ENCODE results near the gene NUDT4.

The NUDT4 gene

GRCh38 chr12:93377252-93378195 is at the start of gene NUDT4:
NUDT4 (plus strand) TSS chr12:93377925; CDS start chr12:93378323, 398 bp downstream.
- peak; percentile 93 for DNase-seq (ENCODE audit: low read depth, low spot score)

GRCh38 chr12:93333054-93333453 is 44.7 kb upstream of the NUDT4 start:
- DNase-seq (ENCODE audit: low read depth, low spot score), result no peak

- no peak for DNase-seq (ENCODE audit: low read depth, low spot score)
Measured at GRCh38 chr12:93333828-93334227, 43.9 kb upstream of the NUDT4 start.

- no peak for DNase-seq (ENCODE audit: low read depth, low spot score)
Measured at GRCh38 chr12:93335603-93336162, 42.0 kb upstream of the NUDT4 start.

- DNase-seq (ENCODE audit: low read depth, low spot score), result no peak
Measured at GRCh38 chr12:93336291-93336741, 41.4 kb upstream of the NUDT4 start.

GRCh38 chr12:93338598-93338997 is 39.1 kb upstream of the NUDT4 start:
- no peak for DNase-seq (ENCODE audit: low read depth, low spot score)

- no peak for DNase-seq (ENCODE audit: low read depth, low spot score)
Measured at GRCh38 chr12:93339695-93340094, 38.0 kb upstream of the NUDT4 start.

GRCh38 chr12:93341409-93342049 is 36.2 kb upstream of the NUDT4 start:
- no peak for DNase-seq (ENCODE audit: low read depth, low spot score)

- DNase-seq (ENCODE audit: low read depth, low spot score), result no peak
Measured at GRCh38 chr12:93347054-93347785, 30.5 kb upstream of the NUDT4 start.

GRCh38 chr12:93348575-93349435 is 28.9 kb upstream of the NUDT4 start:
- no peak for DNase-seq (ENCODE audit: low read depth, low spot score)

GRCh38 chr12:93351726-93352125 is 26.0 kb upstream of the NUDT4 start:
- no peak for DNase-seq (ENCODE audit: low read depth, low spot score)

GRCh38 chr12:93352321-93352720 is 25.4 kb upstream of the NUDT4 start:
- no peak for DNase-seq (ENCODE audit: low read depth, low spot score)

GRCh38 chr12:93356214-93356613 is 21.5 kb upstream of the NUDT4 start:
- no peak for DNase-seq (ENCODE audit: low read depth, low spot score)

GRCh38 chr12:93358058-93358457 is 19.7 kb upstream of the NUDT4 start:
- DNase-seq (ENCODE audit: low read depth, low spot score), result no peak

- DNase-seq (ENCODE audit: low read depth, low spot score), result no peak
Measured at GRCh38 chr12:93358821-93359220, 18.9 kb upstream of the NUDT4 start.

GRCh38 chr12:93360688-93361087 is 17.0 kb upstream of the NUDT4 start:
- no peak for DNase-seq (ENCODE audit: low read depth, low spot score)

GRCh38 chr12:93361151-93361919 is 16.4 kb upstream of the NUDT4 start:
- DNase-seq (ENCODE audit: low read depth, low spot score), result no peak

- no peak for DNase-seq (ENCODE audit: low read depth, low spot score)
Measured at GRCh38 chr12:93363841-93364297, 13.9 kb upstream of the NUDT4 start.

- DNase-seq (ENCODE audit: low read depth, low spot score), result no peak
Measured at GRCh38 chr12:93365616-93366405, 11.9 kb upstream of the NUDT4 start.
